Measurements from ENCODE around the gene CHCHD2. TPM values are rescaled to one million over a fixed set of nuclear protein-coding genes. Genes with fewer than 3 reads are reported as not detected.

CHCHD2 gene
- total and polyA plus RNA-seq, 2 of the 8 experiments (the other 6 are each of a cell fraction or from before 2014, with no cell fraction given), result 112 to 300 TPM

DNA sequence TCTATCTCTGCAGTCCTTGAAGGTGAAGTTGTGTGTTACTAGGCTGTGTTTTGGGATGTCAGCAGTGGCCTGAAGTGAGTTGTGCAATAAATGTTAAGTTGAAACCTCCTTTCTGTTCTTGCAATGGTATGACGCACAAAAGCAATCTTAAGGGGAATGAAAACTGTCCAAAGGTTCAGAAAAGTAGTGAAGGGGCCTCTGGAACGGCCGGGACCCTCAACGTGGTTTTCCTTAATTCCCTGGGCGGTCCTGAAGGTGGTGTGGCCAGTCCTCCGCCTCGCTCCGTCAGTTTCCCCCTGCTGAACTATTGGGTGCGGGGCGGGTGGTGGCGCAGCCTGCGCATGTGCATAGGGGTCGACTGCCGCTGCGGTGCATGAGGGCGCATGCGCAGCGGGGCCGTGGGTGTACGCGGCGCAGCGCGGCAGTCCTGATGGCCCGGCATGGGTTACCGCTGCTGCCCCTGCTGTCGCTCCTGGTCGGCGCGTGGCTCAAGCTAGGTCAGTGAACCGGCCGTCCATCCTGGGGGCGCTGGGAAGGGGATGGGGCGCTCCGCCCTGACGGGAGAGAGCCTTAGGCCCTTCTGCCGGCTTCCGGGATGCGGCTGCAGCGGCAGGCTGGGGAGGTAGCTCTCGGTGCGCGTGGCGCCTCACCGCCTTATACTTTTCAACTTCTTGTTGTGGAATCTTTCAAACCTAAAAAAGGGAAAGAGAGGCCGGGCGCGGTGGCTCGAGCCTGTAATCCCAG, 42.2 kb downstream of the CHCHD2 start, which contains the start of gene SUMF2 (continued):
- TF ChIP-seq, protein P1, sequence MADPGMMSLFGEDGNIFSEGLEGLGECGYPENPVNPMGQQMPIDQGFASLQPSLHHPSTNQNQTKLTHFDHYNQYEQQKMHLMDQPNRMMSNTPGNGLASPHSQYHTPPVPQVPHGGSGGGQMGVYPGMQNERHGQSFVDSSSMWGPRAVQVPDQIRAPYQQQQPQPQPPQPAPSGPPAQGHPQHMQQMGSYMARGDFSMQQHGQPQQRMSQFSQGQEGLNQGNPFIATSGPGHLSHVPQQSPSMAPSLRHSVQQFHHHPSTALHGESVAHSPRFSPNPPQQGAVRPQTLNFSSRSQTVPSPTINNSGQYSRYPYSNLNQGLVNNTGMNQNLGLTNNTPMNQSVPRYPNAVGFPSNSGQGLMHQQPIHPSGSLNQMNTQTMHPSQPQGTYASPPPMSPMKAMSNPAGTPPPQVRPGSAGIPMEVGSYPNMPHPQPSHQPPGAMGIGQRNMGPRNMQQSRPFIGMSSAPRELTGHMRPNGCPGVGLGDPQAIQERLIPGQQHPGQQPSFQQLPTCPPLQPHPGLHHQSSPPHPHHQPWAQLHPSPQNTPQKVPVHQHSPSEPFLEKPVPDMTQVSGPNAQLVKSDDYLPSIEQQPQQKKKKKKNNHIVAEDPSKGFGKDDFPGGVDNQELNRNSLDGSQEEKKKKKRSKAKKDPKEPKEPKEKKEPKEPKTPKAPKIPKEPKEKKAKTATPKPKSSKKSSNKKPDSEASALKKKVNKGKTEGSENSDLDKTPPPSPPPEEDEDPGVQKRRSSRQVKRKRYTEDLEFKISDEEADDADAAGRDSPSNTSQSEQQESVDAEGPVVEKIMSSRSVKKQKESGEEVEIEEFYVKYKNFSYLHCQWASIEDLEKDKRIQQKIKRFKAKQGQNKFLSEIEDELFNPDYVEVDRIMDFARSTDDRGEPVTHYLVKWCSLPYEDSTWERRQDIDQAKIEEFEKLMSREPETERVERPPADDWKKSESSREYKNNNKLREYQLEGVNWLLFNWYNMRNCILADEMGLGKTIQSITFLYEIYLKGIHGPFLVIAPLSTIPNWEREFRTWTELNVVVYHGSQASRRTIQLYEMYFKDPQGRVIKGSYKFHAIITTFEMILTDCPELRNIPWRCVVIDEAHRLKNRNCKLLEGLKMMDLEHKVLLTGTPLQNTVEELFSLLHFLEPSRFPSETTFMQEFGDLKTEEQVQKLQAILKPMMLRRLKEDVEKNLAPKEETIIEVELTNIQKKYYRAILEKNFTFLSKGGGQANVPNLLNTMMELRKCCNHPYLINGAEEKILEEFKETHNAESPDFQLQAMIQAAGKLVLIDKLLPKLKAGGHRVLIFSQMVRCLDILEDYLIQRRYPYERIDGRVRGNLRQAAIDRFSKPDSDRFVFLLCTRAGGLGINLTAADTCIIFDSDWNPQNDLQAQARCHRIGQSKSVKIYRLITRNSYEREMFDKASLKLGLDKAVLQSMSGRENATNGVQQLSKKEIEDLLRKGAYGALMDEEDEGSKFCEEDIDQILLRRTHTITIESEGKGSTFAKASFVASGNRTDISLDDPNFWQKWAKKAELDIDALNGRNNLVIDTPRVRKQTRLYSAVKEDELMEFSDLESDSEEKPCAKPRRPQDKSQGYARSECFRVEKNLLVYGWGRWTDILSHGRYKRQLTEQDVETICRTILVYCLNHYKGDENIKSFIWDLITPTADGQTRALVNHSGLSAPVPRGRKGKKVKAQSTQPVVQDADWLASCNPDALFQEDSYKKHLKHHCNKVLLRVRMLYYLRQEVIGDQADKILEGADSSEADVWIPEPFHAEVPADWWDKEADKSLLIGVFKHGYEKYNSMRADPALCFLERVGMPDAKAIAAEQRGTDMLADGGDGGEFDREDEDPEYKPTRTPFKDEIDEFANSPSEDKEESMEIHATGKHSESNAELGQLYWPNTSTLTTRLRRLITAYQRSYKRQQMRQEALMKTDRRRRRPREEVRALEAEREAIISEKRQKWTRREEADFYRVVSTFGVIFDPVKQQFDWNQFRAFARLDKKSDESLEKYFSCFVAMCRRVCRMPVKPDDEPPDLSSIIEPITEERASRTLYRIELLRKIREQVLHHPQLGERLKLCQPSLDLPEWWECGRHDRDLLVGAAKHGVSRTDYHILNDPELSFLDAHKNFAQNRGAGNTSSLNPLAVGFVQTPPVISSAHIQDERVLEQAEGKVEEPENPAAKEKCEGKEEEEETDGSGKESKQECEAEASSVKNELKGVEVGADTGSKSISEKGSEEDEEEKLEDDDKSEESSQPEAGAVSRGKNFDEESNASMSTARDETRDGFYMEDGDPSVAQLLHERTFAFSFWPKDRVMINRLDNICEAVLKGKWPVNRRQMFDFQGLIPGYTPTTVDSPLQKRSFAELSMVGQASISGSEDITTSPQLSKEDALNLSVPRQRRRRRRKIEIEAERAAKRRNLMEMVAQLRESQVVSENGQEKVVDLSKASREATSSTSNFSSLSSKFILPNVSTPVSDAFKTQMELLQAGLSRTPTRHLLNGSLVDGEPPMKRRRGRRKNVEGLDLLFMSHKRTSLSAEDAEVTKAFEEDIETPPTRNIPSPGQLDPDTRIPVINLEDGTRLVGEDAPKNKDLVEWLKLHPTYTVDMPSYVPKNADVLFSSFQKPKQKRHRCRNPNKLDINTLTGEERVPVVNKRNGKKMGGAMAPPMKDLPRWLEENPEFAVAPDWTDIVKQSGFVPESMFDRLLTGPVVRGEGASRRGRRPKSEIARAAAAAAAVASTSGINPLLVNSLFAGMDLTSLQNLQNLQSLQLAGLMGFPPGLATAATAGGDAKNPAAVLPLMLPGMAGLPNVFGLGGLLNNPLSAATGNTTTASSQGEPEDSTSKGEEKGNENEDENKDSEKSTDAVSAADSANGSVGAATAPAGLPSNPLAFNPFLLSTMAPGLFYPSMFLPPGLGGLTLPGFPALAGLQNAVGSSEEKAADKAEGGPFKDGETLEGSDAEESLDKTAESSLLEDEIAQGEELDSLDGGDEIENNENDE (IDR thresholded peaks at IDR 0.05; ENCODE audit: insufficient replicate concordance, low read length), result no peak
- peak; percentile 94 for TF ChIP-seq CEBPB (IDR thresholded peaks at IDR 0.05; ENCODE audit: low read depth, low read length)
- TF ChIP-seq, protein P2, sequence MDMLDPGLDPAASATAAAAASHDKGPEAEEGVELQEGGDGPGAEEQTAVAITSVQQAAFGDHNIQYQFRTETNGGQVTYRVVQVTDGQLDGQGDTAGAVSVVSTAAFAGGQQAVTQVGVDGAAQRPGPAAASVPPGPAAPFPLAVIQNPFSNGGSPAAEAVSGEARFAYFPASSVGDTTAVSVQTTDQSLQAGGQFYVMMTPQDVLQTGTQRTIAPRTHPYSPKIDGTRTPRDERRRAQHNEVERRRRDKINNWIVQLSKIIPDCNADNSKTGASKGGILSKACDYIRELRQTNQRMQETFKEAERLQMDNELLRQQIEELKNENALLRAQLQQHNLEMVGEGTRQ (IDR thresholded peaks at IDR 0.05; ENCODE audit: low read length), result no peak
- no peak for TF ChIP-seq POU5F1 (IDR thresholded peaks at IDR 0.05; ENCODE audit: low read depth, low read length)
- no peak for TF ChIP-seq YY1 (IDR thresholded peaks at IDR 0.05; ENCODE audit: low read depth, low read length)
- peak; percentile 80 for TF ChIP-seq PHF8 (conservative IDR thresholded peaks at IDR 0.05; ENCODE audit: low read depth, low read length)
- no peak for TF ChIP-seq MAFK (IDR thresholded peaks at IDR 0.05; ENCODE audit: low read depth, low read length)
- no peak for TF ChIP-seq SAP30 (IDR thresholded peaks at IDR 0.05; ENCODE audit: insufficient read depth, insufficient replicate concordance, low read length)
- TF ChIP-seq TEAD4 (IDR thresholded peaks at IDR 0.05; ENCODE audit: low read depth, low read length), result no peak
- TF ChIP-seq POLR2A (IDR thresholded peaks at IDR 0.05; ENCODE audit: control extremely low read depth in 1 of 2, low read depth in 2 of 2, low read length in 2 of 2), result peak; percentile 85 to 90

Data from H1 (cell line).